Endothelial cell of umbilical vein (primary cell): ENCODE results near the gene OR10A2. TPM values are rescaled to one million over a fixed set of nuclear protein-coding genes. Genes with fewer than 3 reads are reported as not detected.

ENCODE experiments used
- BruUV-seq: library from RNA; stranded (reverse); fragments of 400-500 nt; replicated peaks from 2 replicates; lab custom pipeline; 2021; lab: Mats Ljungman, UMichigan
- CTCF ChIA-PET: fragments of 300-600, 350-600 bp; sonication (Branson Sonifier 250); formaldehyde crosslinking; loops from one replicate; lab custom pipeline; 2021; ENCODE audit warnings: antibody characterized with exemption, inconsistent platforms; lab: Charles Lee
- POLR2A ChIA-PET: fragments of 300-600, 350-600 bp; sonication (Branson Sonifier 250); formaldehyde crosslinking; loops from one replicate; lab custom pipeline; 2021; ENCODE audit warnings: antibody characterized with exemption, inconsistent platforms; lab: Charles Lee
- DNase-seq: peaks from one replicate; pipeline ENCODE4 v3.0.0-alpha.2; 2011; ENCODE audit warnings: low read depth, low spot score
- FAIRE-seq: peaks from 2 replicates; lab custom pipeline; 2011; peaks lifted over from hg19 to GRCh38; lab: Jason Lieb, UNC
- H2AFZ ChIP-seq: 2 replicates; pipeline ENCODE4 v1.6.0; 2012; ENCODE audit warnings: low read depth, low read length, control low read depth, inconsistent platforms
- H3K27ac ChIP-seq: 2 replicates; pipeline ENCODE4 v1.5.1; 2011; ENCODE audit warnings: low read depth, mild to moderate bottlenecking, control low read depth, low read length, moderate library complexity; ENCODE audit not compliant: insufficient read depth
- H3K27me3 ChIP-seq, 2 experiments: 2 replicates each; pipeline versions ENCODE4 v1.6.0 to v1.6.1; 2011; ENCODE audit warnings: low read length in 2 of 2, mixed read lengths in 1 of 2; ENCODE audit not compliant: control insufficient read depth in 2 of 2, insufficient read depth in 2 of 2
- H3K36me3 ChIP-seq, 2 experiments: 2 replicates in 1 of 2; 3 replicates in 1 of 2; pipeline ENCODE4 v1.5.1; 2011; ENCODE audit warnings: low read length in 2 of 2, mild to moderate bottlenecking in 1 of 2, moderate library complexity in 1 of 2; ENCODE audit not compliant: control insufficient read depth in 2 of 2, insufficient read depth in 2 of 2; ENCODE audit errors: extremely low read depth in 1 of 2
- H3K4me1 ChIP-seq: 3 replicates; pipeline ENCODE4 v1.5.1; 2011; ENCODE audit warnings: mild to moderate bottlenecking, low read length; ENCODE audit not compliant: control insufficient read depth, insufficient read depth; ENCODE audit errors: extremely low read depth
- H3K4me2 ChIP-seq: 2 replicates; pipeline ENCODE4 v1.6.1; 2011; ENCODE audit warnings: low read length, control low read depth, mixed read lengths; ENCODE audit not compliant: insufficient read depth
- H3K4me3 ChIP-seq, 3 experiments: fragments of 200-600 bp in 1 of 3; sonication (generic), shearing (Covaris generic) in 1 of 3; replicated peaks in 1 of 3; 2 replicates each; pipeline ENCODE4 v1.5.1; 2011 to 2016; ENCODE audit warnings: control low read depth in 3 of 3, low read length in 3 of 3, mild to moderate bottlenecking in 2 of 3, inconsistent platforms in 1 of 3, low read depth in 1 of 3, moderate library complexity in 1 of 3; ENCODE audit not compliant: insufficient read depth in 1 of 3
- H3K79me2 ChIP-seq: 2 replicates; pipeline ENCODE4 v1.6.0; 2012; ENCODE audit warnings: low read length, inconsistent platforms; ENCODE audit not compliant: control insufficient read depth, insufficient read depth
- H3K9ac ChIP-seq: replicated peaks from 2 replicates; pipeline ENCODE3; 2011; ENCODE audit warnings: low read length, control low read depth; ENCODE audit not compliant: insufficient read depth; ENCODE audit errors: extremely low read depth
- H3K9me1 ChIP-seq: replicated peaks from 3 replicates; pipeline ENCODE4 v1.6.0; 2011; ENCODE audit warnings: mild to moderate bottlenecking, low read length; ENCODE audit not compliant: control insufficient read depth, insufficient read depth; ENCODE audit errors: extremely low read depth
- H3K9me3 ChIP-seq: replicated peaks from 2 replicates; pipeline ENCODE4 v1.5.1; 2012; ENCODE audit warnings: low read length, inconsistent platforms; ENCODE audit not compliant: control insufficient read depth, insufficient read depth
- H4K20me1 ChIP-seq: replicated peaks from 2 replicates; pipeline ENCODE3; 2011; ENCODE audit warnings: mild to moderate bottlenecking, low read length; ENCODE audit not compliant: control insufficient read depth, insufficient read depth; ENCODE audit errors: extremely low read depth
- CTCF ChIP-seq, 2 donors: IDR thresholded peaks; 1 replicate in 1 of 2; 2 replicates in 1 of 2; pipeline ENCODE4 v1.5.1; 2011; ENCODE audit warnings: low read length in 2 of 2, mild to moderate bottlenecking in 2 of 2, moderate library complexity in 2 of 2, control low read depth in 1 of 2, inconsistent platforms in 1 of 2, low read depth in 1 of 2; ENCODE audit not compliant: insufficient read depth in 1 of 2; ENCODE audit errors: extremely low read depth in 1 of 2
- EZH2 ChIP-seq: IDR thresholded peaks from 2 replicates; pipeline ENCODE4 v1.6.1; 2012; ENCODE audit warnings: borderline replicate concordance, low read depth, mild to moderate bottlenecking, moderate library complexity, low read length, inconsistent platforms; ENCODE audit not compliant: severe bottlenecking
- FOS ChIP-seq: IDR thresholded peaks from 2 replicates; pipeline ENCODE4 v1.6.1; 2011; ENCODE audit warnings: mild to moderate bottlenecking, low read length, moderate library complexity, borderline replicate concordance; ENCODE audit not compliant: insufficient read depth
- GATA2 ChIP-seq: IDR thresholded peaks from 2 replicates; pipeline ENCODE4 v1.7.0; 2011; ENCODE audit warnings: low read depth, mild to moderate bottlenecking, moderate library complexity, mixed read lengths, low read length; ENCODE audit not compliant: insufficient read length, insufficient read depth
- JUN ChIP-seq: IDR thresholded peaks from 2 replicates; pipeline ENCODE4 v1.6.1; 2011; ENCODE audit warnings: borderline replicate concordance, low read depth; ENCODE audit not compliant: insufficient read length, insufficient read depth
- MAX ChIP-seq: IDR thresholded peaks from 2 replicates; pipeline ENCODE4 v1.6.1; 2011; ENCODE audit not compliant: insufficient read depth, insufficient read length
- MYC ChIP-seq: IDR thresholded peaks from one replicate; pipeline ENCODE4 v1.6.1; 2011; ENCODE audit warnings: mild to moderate bottlenecking, low read depth, low read length
- POLR2A ChIP-seq: IDR thresholded peaks from 2 replicates; pipeline ENCODE4 v1.6.1; 2012; ENCODE audit warnings: low read depth, mild to moderate bottlenecking, control low read depth, low read length
- POLR2AphosphoS5 ChIP-seq: IDR thresholded peaks from 2 replicates; pipeline ENCODE4 v1.6.1; 2012; ENCODE audit warnings: low read depth, mild to moderate bottlenecking, control low read depth, low read length, moderate library complexity; ENCODE audit not compliant: insufficient read depth
- dilution Hi-C: fragments of 300-500 bp; cut with MboI; formaldehyde crosslinking; loops from one replicate; pipeline ENCODE4 v1.15.0; 2019; ENCODE audit warnings: low sequenced_read_pairs; ENCODE audit not compliant: extremely low pct_ligation_motif_present
- intact Hi-C: fragments of 100-400 bp; cut with micrococcal nuclease; formaldehyde crosslinking; loops from one replicate; pipeline ENCODE4 v1.10.0; 2022
- polyA plus RNA-seq, 4 experiments: library from polyadenylated mRNA; depleted of rRNA in 3 of 4; stranded (reverse) in 3 of 4; unstranded in 1 of 4; fragments of >200 nt; gene quantifications; 2 replicates each; pipeline versions ENCODE4 v1.2.1 to v1.2.3, GENCODE V29; 2011 to 2012; ENCODE audit warnings: missing spikeins in 1 of 4
- total RNA-seq: library from RNA; stranded (reverse); gene quantifications from 2 replicates; pipeline ENCODE4 v1.2.3, GENCODE V29; 2021

Gene OR10A2
- total and polyA plus RNA-seq, 2 donors (not counting 3 experiments of a cell fraction or from before 2014, with no cell fraction given) = not detected

GRCh38 chr11:6817694-6818093 lies 45.2 kb upstream of the OR10A2 start:
- FAIRE-seq = no peak
- no peaks in the 10 kb centered on the region for H3K27me3 ChIP-seq
- no peak overlapping the region for H3K9ac ChIP-seq
- no peak overlapping the region for H3K4me2 ChIP-seq
- H3K4me1 ChIP-seq = no peaks in the 10 kb centered on the region
- no peaks in the 10 kb centered on the region for H3K9me1 ChIP-seq
- H3K27ac ChIP-seq = no peak overlapping the region
- H2AFZ ChIP-seq = no peak overlapping the region
- no peaks in the 10 kb centered on the region for H3K36me3 ChIP-seq
- intact Hi-C loops (no loop called here), dilution Hi-C loops (no loop called here)
- TF ChIP-seq JUN (no peak), FOS (no peak), POLR2AphosphoS5 (no peak), EZH2 (no peak), CTCF (IDR thresholded peaks at IDR 0.05; ENCODE audit: extremely low read depth in 1 of 2, insufficient read depth in 1 of 2, low read depth in 1 of 2, low read length in 2 of 2) (no peak), MYC (no peak), MAX (no peak), POLR2A (no peak), GATA2 (no peak)
- no peak for DNase-seq
- BruUV-seq = no TSS peak
- POLR2A ChIA-PET = no interaction called here
- CTCF ChIA-PET = interaction anchor here (1.0 to 2.2 kb wide), 6 partner anchors 16 to 625 kb away, joined by 3 to 6 read pairs (median 3); partner anchors contain the start of genes NLRP14 and ZNF214
- H3K9me3 ChIP-seq = no peaks in the 10 kb centered on the region
- no peak overlapping the region for H3K4me3 ChIP-seq
- no peaks in the 10 kb centered on the region for H4K20me1 ChIP-seq
- no peaks in the 10 kb centered on the region for H3K79me2 ChIP-seq
